G401 (cell line): ENCODE measurements around the gene CNTN4. TPM values are rescaled to one million over a fixed set of nuclear protein-coding genes. Genes with fewer than 3 reads are reported as not detected.
A peak's percentile ranks its signal among the peaks of the same experiment; 100 is the strongest.

Experiments
- DNase-seq: peaks from one replicate; pipeline ENCODE4 v3.0.0-alpha.2; 2015; ENCODE audit warnings: low spot score
- in situ Hi-C: cut with HindIII; loops from 2 replicates; pipeline ENCODE4 v1.10.0; 2016; ENCODE audit warnings: low sequenced_read_pairs, mixed read lengths
- total RNA-seq: library from RNA; depleted of rRNA; stranded (reverse); fragments of >200 nt; shearing (Covaris generic); gene quantifications from 2 replicates; pipeline ENCODE4 v1.2.3, GENCODE V29; 2014

CNTN4 gene
- total RNA-seq, 1 experiment from 2014 or later, result not detected

DNA sequence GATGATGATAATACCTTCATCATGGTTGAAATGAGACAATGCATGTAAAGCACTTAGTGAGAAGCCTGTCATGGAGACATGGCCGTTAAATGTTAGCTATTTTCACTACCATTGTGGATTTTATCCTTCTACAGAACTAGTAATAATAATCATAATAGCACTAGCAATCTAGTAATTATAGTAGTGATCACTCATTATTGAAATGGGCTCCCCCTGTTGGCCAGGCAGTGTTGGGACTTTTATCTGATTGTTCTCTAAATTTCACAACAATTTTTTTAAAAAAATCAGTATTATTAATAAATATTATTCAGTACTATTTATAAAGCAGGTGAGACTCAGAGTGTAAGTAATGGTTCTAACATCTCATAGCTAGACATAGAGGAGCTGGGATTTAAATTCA, 615.3 kb downstream of the CNTN4 start:
- in situ Hi-C loops, result no loop called here
- DNase-seq, result no peak

DNA sequence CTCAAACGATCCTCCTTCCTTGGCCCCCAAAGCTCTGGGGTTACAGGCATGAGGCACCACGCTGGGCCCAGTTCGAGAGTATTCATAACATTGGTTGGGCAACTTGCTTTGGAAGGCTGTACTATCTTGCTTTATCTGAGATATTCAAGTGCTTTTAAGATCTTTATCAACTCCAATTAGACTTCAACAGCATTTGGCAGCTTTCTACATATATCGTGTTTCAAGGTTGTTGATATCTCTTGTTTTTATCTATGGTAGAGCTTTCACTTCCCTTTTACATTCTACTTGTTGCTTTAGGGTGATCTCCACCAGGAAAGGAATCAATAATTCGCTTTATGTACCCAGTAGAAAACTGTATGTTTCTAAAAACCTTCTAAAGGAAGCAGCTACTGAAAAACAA, 616.2 kb downstream of the CNTN4 start:
- in situ Hi-C loops, result no loop called here
- no peak for DNase-seq

DNA sequence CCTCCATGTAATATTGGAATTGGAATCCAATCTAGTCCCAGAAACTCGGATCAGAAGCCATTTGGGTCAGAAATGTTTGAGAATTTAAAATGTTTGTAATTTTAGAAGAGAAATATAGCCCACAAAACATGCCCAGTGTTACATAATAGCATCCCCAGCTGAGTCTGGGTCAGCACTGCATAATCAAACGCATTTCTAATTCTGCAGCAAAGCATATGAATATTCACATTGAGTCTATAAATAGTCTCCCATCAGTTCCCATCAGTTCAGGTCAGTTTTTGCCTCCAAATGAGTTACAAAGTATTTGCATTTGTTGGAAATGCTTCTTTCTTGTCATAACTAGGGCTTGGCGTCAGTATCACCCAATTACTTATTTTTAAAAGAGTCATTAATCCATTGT, 628.4 kb downstream of the CNTN4 start:
- in situ Hi-C loops, result no loop called here

DNA sequence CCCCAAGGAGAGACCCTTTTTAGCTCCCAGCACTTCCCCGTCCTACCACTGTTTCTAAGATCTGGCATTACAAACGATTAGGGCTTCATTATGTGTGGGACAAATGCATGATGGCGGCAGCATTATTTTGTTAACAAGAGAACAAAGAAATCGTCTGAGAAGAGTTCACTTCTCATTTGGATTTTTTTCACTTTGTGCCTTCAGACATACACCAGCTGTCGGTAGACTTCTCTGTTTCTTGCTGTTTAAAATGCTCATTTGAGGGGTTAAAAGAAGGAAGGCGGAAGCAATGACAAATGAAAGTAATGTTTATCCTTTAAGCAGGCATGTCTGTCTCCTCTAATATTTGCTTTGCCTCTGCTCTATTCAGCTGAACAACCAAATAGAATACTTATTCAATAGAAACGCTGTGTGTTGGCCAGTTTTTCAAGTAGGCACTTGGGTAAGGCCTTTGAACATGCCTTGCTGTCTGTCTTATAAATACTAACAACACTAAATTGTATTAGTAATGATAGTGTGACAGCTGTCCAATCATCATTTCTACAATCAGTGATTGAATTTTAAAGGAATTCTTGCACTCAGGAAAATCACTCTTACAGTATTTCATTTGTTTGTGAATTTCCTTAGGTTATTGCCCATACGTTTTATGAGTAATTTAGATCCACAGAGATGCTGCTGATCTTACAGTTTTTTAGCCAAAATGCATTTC, 629.1 kb downstream of the CNTN4 start:
- no peak for DNase-seq
- in situ Hi-C loops, result no loop called here

More for the DNA sequence above, 628.4 kb downstream of the CNTN4 start:
- DNase-seq, result no peak

DNA sequence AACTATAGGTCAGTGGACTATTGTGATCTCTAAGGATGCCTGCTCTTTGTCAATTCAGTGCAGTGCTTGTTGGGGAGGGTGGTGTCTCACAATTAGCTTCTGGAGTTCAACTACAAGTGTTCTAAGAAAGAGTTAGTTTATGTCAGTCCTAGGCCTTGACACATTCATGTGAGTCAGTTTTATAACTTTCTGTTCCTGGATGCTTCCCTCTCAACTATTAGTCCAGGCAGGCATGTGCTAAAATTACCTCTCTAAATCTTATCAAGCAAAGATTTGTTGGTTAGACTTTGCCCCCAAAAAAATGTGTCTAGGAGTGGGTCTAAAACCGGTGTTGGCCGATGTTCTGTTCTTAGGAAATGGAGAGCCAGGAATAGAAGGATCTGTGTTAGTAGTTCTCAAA, 633.2 kb downstream of the CNTN4 start:
- in situ Hi-C loops, result no loop called here
- no peak for DNase-seq

DNA sequence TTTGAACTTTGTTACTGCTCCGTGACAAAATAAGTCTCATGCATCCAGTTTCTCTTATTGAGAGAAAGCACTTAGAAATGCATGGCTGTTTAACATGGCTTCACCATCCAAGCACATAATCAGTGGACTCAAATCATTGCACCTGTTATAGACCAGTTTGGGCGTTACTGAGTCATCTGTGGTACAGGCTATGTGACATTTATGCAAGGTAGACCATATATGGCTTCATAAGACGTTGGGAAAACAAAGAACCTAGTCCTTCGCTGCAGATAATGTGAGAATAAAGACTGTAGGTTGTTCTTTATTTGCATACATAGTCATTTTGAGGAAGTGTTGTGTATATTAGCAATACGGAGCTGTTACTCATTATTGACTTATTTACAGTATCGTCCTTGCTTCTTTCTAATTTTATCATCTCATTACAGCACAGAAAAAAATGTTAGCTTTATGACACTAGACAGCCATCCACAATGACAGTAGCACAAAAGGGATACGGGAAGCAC, 636.8 kb downstream of the CNTN4 start:
- in situ Hi-C loops, result no loop called here
- DNase-seq, result no peak

DNA sequence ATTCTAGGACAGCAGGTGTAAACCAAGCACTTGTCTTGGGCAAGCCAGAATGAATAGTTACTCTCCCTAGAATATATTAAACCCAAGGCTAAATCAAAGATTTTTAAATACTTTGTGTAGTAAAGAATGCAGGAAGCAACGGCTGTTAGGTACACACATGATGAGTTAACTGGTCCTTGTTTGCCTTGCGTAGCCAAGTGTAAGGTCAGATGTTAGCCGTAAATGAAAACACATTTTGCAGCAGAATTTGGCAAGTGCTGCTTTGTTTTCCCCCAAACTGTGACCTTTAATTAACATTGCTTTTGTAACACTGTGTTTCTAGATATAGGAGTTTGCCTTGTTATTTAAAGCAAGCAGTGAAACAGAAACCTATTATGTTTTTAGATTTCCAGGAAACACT, 642.9 kb downstream of the CNTN4 start:
- no peak for DNase-seq
- in situ Hi-C loops, result no loop called here

DNA sequence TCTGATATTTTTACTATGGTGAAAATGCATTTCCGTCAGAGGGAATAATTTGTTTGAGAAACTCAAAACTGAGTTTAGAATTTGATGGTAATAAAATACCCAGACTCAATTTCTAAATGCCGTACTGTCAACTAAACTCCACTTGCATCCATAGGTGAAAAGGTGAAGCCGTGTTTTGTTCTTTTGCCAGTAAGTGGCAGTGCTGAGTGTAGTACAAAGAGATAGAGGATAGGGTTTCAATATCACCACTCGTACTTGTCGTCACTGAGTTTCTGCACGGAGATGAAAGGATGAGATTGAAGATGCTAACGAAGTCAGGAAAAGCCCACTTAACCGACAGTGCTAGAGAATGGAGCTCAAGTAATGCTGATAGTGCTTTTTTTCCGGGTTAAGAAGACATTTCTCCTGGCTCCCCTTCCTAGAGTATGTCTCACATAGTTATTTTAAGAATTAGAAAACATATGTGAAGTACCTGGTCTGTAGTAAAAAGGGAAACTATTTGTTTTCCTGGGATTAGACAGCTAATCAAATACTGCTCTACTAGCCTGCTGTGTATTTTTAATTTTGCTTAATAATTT, 666.4 kb downstream of the CNTN4 start:
- peak; percentile 68 for DNase-seq
- in situ Hi-C loops, result no loop called here

DNA sequence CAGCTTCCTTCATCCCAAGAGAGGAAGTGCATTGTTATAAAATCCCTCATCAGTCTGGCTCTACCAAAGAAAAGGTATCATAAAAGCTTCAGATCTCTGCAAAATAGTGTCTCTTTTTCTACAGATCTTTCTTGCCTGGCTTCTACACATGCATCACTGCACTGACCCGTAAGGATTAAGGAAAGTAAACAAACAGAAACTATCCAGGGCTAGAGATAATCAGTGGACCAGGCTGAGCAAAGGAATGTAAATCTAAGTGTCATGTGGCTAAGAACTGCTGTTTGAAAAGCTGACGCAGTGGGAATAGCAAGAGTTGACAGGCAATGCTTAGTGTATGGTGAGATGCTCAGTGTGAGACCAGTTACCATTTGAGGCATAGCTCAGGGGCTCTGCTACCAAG, 671.8 kb downstream of the CNTN4 start:
- in situ Hi-C loops, result no loop called here
- peak; percentile 39 for DNase-seq

DNA sequence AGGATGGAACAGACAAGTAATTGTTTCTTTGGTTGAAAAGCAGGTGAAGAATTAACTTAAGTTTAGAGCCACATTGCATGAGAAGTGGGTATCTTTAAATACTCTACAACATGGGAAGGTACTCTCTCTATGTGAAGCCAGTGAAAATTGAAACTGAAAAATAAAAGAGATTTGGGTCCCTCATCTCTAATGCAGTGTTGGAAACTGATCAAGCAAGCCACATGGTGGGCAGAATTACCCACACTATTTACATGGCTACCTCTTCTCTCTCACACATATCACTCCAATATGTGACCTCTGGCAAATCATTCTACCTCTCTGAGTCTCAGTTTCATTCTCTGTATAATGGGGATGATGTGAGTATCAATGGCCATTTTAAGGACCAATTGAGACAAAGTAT, 672.5 kb downstream of the CNTN4 start:
- in situ Hi-C loops, result no loop called here

DNA sequence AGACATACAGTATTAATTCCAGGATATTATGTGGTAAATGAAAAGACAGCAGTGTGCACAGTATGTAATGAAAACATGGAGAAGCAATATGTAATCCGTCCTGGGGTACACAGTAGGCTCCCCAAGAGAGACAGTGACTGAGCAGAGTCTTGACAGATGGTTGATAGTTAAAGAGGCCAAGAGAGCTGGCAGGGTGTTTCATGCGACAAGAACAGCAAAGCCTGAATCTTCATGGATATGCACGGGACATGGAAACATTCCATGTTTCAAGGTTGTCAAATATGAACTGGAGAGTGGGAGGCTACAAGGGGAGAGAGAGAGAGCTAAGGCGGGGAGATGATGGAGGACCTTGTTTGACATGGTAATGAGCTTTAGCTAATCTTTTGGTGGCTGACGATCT, 673.1 kb downstream of the CNTN4 start:
- in situ Hi-C loops, result no loop called here
- DNase-seq, result peak; percentile 89

More for the DNA sequence above, 672.5 kb downstream of the CNTN4 start:
- DNase-seq, result no peak

DNA sequence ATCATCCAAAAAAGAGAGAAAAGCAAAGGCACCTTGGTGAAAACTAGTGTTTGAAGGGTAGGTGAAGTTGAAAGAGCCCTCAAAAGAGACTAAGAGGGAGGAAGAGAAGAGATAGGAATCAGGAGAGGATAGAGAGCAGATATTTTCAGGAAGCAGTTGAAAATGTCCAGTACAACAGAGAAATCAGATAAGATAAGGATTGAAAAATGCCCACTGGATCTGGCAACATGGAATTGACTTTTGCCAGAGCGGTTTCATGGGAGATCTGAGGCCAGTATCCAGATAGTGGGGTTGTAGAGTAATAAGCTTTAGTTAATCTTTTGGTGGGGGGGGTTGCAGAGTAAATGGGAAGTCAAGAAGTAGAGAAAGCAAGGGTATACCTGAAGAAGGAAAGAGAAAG, 674.1 kb downstream of the CNTN4 start:
- no peak for DNase-seq
- in situ Hi-C loops, result no loop called here

DNA sequence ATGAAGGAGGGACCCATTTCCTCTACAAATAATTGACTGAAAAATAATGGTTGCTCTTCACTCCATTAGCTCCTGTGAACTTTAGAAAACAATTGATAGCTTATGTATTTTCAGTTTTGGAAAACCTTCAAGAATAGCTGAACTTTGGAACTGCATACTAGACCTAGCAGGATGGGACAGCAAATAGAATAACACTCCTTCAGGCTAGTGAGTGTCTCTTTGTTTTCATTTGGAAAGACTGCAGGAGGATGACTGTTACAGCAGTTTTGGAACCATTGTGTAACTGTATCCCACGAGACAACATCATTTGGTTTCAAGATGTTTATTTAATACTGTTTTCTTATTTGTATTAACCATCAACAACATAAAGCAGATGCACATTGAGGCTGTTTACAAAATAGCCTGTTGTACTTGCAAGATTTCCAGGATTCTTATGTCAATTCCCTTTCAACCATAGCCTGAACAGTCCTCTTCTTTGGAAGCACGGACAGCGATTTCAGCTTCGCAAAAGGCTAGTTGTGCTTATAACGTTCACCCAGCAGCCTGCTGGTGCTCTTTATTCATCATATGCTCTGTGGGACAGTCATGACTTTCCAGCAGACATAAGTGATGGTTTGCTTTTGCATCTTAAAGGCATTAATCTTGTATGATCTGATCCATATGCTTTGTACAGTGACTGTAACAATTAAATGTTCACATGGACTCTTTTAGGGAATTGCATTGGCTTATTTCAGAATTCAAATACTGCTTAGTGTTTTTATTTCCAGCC, 676.0 kb downstream of the CNTN4 start:
- no peak for DNase-seq
- in situ Hi-C loops, result no loop called here

DNA sequence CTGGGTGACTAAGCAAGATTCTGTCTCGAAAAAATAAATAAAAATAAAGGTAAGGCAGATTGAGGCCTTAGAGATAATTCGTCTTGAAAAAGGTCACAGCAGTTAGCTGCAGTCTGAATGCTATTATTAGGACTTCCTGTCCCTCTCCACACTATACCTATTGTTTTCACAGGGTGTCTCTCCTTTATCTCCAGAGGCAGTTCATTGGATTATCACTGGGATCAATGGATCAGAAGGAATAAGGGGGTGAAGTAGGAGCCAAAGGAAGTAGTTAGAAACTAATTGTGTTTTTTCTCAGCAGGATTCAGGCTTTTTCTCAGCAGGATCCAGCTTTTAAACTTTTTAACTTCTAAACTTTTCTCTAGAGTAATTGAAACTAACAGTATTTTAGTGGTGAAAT, 684.6 kb downstream of the CNTN4 start:
- DNase-seq, result no peak
- in situ Hi-C loops, result no loop called here

DNA sequence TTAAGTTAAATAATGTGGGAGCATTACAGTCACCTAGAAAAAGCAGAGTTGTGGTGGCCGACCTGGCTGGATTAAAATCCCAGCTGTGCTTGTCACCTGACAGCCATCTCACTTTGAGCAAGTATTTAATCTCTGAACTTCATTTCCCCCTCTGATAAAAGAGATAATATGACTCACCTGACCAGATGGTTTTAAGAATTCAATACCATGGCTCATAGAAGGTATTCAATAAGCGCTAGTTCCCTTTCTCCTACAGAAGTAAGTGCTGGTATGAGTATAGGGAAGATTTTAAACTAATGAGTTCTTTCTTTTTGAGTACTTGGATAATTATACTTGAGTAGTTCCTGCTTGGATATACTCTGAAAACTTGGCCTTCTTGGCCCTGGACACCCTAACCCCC, 686.0 kb downstream of the CNTN4 start:
- in situ Hi-C loops, result no loop called here
- no peak for DNase-seq

DNA sequence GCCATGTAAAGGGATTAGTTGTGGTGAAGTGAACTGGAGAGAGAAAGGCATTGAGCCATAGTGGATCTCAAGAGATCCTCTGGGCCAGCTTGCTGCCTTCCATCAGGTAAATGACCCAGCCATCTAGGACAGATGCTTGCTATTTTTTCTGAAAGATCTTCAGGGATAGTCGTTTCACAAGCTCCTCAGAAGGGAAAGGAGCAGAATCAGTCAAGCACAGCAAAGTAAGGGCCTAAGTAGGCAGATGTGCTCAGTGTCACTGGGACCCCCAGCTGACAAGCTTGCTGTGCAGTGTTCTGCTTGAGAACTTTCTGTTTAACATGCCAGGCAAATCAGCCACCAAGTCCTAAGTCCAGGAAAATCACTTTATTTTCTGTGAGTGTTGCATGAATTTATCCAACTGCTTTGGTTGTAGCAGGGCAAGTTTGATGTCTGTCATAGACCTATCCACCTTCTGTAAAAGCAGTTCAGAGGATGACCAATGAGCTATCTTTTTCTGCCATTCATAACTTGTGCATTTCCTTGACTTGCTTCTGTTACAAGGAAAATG, 691.7 kb downstream of the CNTN4 start:
- no peak for DNase-seq
- in situ Hi-C loops, result no loop called here

DNA sequence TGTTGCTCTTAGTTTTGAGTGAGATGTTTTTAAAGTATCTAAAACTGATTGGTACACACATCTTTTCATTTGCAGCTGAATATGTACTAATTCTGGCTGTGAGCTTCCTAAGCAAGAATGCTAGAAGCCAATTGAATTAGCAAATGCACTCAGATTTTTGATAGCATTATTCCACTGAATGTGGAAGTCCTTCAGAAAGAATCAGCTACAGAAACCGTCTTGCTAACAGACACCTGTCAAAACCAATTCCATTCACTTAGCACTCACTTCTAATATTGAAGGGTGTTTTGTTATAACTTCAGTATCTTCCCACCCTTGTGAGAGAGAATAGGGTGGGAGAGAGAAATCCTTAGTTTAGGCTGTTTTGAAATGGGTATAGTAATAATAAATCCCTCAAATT, 693.8 kb downstream of the CNTN4 start:
- in situ Hi-C loops, result no loop called here
- DNase-seq, result no peak

DNA sequence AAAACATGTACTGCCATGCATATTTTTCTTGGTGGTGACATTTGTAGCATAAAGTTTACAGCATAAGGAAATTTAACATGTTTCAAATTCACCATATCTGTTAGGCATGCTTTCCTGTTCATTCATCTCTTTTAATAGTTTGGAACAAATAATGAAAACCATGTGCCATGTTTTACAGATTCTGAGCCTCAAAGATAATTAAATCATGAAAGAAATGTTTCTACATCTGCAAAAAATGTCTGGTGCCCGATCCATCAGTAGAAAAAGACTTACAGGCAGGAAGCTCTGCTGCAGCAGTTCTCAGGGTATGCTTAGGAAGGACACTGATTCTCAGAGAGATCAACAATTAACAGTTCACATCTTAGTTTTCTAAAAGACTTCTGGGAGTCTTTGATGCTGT, 695.3 kb downstream of the CNTN4 start:
- no peak for DNase-seq
- in situ Hi-C loops, result no loop called here

DNA sequence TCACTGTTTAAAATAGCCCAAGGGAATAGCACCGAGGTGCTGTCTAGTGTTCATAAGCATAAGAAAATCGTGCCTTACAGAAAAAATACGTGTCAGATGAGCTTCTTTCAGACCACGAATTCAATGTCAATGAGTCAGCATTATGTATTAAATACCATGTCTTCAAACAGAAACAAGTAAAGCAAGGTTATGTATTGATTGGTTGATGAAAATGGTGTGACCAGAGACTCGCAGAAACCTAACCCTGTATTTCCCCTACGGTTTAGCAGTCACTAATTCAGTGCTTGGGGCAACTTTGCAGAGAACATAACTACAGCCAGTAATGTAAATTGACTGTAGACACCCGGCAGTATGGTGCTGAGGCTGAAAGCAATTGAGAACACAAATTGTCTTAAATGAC, 703.8 kb downstream of the CNTN4 start:
- in situ Hi-C loops, result no loop called here
- DNase-seq, result no peak

DNA sequence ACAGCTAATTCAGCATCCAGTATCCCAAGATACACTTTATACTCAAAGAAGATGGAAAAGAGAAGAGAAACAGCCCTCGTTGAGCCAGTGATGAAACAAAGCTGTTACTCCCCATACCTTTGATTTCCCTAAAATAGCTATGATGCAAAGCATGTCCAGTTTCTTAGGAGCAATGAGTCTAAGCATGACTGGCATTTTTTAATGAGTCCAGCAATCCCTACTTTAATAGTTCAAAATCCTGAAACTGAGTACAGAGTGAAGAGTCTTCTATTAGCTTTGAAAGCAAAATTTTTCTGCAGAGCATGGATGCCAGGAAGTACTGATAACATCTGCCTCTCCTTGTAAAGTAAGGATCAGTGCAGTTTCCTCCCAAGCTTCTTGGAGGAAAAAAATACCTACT, 708.8 kb downstream of the CNTN4 start:
- DNase-seq, result no peak
- in situ Hi-C loops, result no loop called here
